Gastrocnemius medialis (tissue), 4 donors: ENCODE data around the gene KIAA0319L.

Source experiments
- POLR2A ChIP-seq, 2 donors: fragments of 450-650 bp; IDR thresholded peaks; one replicate each; pipeline ENCODE4 v1.6.1; 2017; ENCODE audit warnings: antibody characterized with exemption in 2 of 2, mild to moderate bottlenecking in 2 of 2, moderate library complexity in 2 of 2
- TF ChIP-seq, protein P1 (sequence below), 5 experiments: fragments of 450-650 bp in 3 of 5; fragments of 200-600 bp in 2 of 5; sonication (generic) in 2 of 5; IDR thresholded peaks in 4 of 5; conservative IDR thresholded peaks in 1 of 5; 1 replicate in 4 of 5; 2 replicates in 1 of 5; pipeline ENCODE4 v1.5.1; 2016 to 2019; ENCODE audit warnings: antibody characterized with exemption in 5 of 5, mild to moderate bottlenecking in 3 of 5, moderate library complexity in 3 of 5

GRCh38 chr1:35460796-35461195 lies 96.4 kb downstream of the KIAA0319L start:
- TF ChIP-seq, protein P1, sequence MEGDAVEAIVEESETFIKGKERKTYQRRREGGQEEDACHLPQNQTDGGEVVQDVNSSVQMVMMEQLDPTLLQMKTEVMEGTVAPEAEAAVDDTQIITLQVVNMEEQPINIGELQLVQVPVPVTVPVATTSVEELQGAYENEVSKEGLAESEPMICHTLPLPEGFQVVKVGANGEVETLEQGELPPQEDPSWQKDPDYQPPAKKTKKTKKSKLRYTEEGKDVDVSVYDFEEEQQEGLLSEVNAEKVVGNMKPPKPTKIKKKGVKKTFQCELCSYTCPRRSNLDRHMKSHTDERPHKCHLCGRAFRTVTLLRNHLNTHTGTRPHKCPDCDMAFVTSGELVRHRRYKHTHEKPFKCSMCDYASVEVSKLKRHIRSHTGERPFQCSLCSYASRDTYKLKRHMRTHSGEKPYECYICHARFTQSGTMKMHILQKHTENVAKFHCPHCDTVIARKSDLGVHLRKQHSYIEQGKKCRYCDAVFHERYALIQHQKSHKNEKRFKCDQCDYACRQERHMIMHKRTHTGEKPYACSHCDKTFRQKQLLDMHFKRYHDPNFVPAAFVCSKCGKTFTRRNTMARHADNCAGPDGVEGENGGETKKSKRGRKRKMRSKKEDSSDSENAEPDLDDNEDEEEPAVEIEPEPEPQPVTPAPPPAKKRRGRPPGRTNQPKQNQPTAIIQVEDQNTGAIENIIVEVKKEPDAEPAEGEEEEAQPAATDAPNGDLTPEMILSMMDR (IDR thresholded peaks at IDR 0.05 in 4 of 5, conservative IDR thresholded peaks at IDR 0.05 in 1 of 5) = no peak
- no peak for TF ChIP-seq POLR2A (IDR thresholded peaks at IDR 0.05)
